Measurements from ENCODE around the gene TPRG1. TPM values are rescaled to one million over a fixed set of nuclear protein-coding genes. Genes with fewer than 3 reads are reported as not detected.

Gene TPRG1
- total RNA-seq, 4 donors from 2014 or later, result 18.9 to 46.2 (median 36.9) TPM

DNA sequence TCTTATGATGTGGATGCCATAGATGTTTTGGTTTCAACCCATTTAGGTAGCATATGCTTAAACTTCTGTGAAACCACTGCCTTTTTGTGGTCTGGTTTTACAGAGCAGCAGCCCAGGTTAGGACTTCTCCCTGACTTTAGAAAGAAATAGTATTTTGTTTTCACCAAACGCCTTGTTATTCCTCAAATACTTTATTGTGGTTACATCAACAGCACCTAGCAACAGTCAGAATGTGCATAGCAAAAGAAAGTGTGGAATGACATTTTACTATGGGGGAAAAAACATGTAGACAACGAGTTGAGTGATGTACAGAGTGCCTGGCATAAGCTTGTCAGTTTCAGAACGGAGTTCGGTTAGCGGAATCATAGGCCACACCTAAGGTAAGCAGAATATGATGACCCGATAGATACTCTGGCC, 159.2 kb downstream of the TPRG1 start:
- WGBS, 2 donors, result 41 to 62% methylated on average over 6 of the region's 6 CpGs
- TF ChIP-seq, protein P1, sequence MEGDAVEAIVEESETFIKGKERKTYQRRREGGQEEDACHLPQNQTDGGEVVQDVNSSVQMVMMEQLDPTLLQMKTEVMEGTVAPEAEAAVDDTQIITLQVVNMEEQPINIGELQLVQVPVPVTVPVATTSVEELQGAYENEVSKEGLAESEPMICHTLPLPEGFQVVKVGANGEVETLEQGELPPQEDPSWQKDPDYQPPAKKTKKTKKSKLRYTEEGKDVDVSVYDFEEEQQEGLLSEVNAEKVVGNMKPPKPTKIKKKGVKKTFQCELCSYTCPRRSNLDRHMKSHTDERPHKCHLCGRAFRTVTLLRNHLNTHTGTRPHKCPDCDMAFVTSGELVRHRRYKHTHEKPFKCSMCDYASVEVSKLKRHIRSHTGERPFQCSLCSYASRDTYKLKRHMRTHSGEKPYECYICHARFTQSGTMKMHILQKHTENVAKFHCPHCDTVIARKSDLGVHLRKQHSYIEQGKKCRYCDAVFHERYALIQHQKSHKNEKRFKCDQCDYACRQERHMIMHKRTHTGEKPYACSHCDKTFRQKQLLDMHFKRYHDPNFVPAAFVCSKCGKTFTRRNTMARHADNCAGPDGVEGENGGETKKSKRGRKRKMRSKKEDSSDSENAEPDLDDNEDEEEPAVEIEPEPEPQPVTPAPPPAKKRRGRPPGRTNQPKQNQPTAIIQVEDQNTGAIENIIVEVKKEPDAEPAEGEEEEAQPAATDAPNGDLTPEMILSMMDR (IDR thresholded peaks at IDR 0.05), result no peak
- TF ChIP-seq POLR2A (IDR thresholded peaks at IDR 0.05), result no peak
- H3K4me3 ChIP-seq (ENCODE audit: low read depth, poor library complexity, severe bottlenecking), result no peak overlapping the region
- intact Hi-C loops (cut with DNase I; ENCODE audit: low total_unique reads), result no loop called here
- no peak for DNase-seq (ENCODE audit: low spot score in 2 of 2)

DNA sequence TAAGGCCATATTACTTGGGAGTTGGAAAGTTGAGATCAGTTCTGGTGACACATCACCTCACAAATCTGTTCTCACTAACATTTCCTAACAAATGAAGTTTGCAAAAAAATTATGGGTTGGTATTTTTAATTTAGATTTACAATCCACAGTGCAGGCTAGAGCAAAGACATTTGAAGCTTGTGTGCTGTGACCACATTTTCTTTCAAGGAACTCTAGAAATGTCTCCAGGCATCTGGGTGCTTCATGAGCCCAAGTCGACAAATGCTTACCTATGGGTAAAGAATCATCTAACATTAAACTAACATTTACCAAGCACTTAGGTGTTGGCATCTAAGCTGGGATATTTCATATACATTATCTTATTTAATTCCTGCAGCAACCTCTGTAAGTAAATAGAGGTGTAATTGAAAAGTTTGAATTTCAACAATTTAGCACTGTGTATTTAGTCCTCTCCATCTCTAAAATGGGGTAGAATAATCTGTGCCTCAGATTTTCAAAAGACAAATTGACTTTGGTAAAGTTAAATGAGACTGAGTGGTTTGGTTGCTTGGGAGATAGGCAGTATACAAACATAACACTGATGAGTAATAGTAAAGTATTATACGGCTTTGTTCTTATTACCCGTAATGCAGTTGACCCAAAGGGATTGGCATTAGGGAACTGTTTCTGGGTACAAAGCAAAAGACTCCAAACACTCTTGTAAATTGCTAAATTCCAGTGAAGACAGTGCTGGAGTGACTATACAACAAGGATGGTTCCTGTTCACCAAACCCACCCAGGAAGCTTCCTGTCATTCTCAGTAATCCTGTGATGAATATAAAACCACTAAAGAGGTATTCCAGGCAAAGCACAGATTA, 162.5 kb downstream of the TPRG1 start:
- no peak for DNase-seq (ENCODE audit: low spot score in 2 of 2)
- 47 to 57% methylated on average over 3 of the region's 3 CpGs for WGBS, 2 donors
- intact Hi-C loops (cut with DNase I; ENCODE audit: low total_unique reads), result no loop called here
- H3K4me3 ChIP-seq (ENCODE audit: low read depth, poor library complexity, severe bottlenecking), result no peak overlapping the region
- TF ChIP-seq, protein P1 (IDR thresholded peaks at IDR 0.05), result no peak
- TF ChIP-seq POLR2A (IDR thresholded peaks at IDR 0.05), result no peak

DNA sequence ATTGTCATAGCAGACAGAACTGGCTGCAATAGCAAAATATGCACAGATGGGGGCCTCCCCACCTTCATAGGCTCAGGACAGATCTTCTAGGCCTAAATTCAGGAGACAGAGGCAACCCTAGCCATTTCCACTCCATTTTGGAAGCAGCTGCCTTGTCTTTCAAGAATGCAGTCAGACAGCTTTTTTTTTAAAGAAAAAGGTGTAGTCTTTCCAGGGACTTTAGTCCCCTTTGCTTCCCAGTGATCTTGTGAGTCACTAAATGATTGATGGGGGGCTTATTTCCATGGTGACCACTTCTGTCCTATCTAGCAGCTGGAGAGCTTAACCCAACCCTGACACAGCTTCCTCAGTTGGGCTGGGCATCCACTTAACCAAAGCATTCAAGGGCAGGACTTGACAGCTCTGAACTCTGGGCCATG, 165.9 kb downstream of the TPRG1 start:
- TF ChIP-seq, protein P1 (IDR thresholded peaks at IDR 0.05), result no peak
- no peak for TF ChIP-seq POLR2A (IDR thresholded peaks at IDR 0.05)
- DNase-seq (ENCODE audit: low spot score in 2 of 2), result no peak
- H3K4me3 ChIP-seq (ENCODE audit: low read depth, poor library complexity, severe bottlenecking), result no peak overlapping the region
- intact Hi-C loops (cut with DNase I; ENCODE audit: low total_unique reads), result no loop called here

DNA sequence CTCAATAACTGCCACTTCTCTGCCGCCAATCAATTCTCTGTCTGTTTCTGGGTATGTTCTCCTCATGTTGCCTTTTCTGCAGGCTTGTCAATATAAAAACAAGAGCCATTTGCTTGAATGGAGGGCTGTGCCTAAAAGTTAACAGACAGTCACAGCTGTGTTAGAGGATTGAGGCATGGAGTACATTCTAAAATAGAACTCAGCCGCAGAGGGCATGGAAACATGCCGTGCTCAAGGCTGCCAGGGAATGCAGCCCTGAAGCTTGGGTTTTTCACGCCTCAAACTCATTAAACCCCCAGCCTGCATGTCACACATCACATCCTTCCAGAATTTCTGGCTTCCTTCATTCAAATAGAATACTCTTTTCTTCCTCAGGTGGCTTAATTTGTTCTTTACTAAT, 166.6 kb downstream of the TPRG1 start:
- no peak overlapping the region for H3K4me3 ChIP-seq (ENCODE audit: low read depth, poor library complexity, severe bottlenecking)
- intact Hi-C loops (cut with DNase I; ENCODE audit: low total_unique reads), result no loop called here
- DNase-seq (ENCODE audit: low spot score in 2 of 2), result no peak
- WGBS, 2 donors, result 39 to 61% methylated on average over 4 of the region's 4 CpGs
- no peak for TF ChIP-seq POLR2A (IDR thresholded peaks at IDR 0.05)
- TF ChIP-seq, protein P1 (IDR thresholded peaks at IDR 0.05), result no peak

DNA sequence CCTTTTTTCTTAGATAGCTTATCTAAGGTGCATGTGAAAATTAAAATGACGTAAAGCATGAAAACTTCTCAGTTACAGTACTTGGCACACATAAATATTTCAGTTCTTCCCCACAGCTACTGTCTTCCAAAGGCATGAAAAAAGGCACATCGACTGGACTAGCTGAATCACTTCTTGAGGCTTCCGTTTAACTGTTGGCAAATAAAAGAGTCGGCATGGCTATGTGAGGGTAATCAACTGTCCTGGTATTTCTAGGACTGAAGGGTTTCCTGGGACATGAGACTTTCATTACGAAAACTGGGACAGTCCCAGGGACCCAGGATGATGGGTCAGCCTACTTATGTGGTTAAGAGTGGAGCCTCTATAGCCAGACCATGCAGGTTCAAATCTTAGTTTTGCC, 168.2 kb downstream of the TPRG1 start:
- TF ChIP-seq, protein P1 (IDR thresholded peaks at IDR 0.05), result no peak
- TF ChIP-seq POLR2A (IDR thresholded peaks at IDR 0.05), result no peak
- intact Hi-C loops (cut with DNase I; ENCODE audit: low total_unique reads), result no loop called here
- DNase-seq (ENCODE audit: low spot score in 2 of 2), result no peak
- no peak overlapping the region for H3K4me3 ChIP-seq (ENCODE audit: low read depth, poor library complexity, severe bottlenecking)
- WGBS, 2 donors, result 89 to 90% methylated on average over 5 of the region's 5 CpGs

All from lower leg skin (tissue), 4 donors.